Prostate gland (tissue), 2 donors: ENCODE data around the gene NGRN.

Experiments used
- POLR2A ChIP-seq: fragments of 450-650 bp; IDR thresholded peaks from one replicate; pipeline ENCODE4 v1.6.1; 2016; ENCODE audit warnings: antibody characterized with exemption, mild to moderate bottlenecking
- TF ChIP-seq, protein P1 (sequence below), 4 experiments: fragments of 200-600 bp in 2 of 4; fragments of 450-650 bp in 2 of 4; sonication (generic) in 2 of 4; IDR thresholded peaks; 1 replicate in 3 of 4; 2 replicates in 1 of 4; pipeline ENCODE4 v1.5.1; 2016 to 2019; ENCODE audit warnings: antibody characterized with exemption in 4 of 4, mild to moderate bottlenecking in 2 of 4, moderate library complexity in 2 of 4

DNA sequence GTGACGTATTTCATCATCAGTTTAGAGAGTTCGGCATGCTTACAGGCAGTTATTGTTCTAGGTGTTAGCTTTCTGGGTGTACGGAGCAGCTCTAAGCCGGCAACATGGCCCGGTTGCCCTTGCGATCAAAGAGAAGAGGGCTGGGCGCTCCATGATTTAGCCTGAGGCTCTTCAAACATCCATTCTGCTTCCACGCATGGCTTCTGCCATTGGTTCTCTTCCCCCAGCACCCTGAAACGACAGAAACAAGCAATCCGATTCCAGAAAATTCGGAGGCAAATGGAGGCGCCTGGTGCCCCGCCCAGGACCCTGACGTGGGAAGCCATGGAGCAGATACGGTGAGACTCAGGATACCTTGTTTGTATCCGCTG lies 574 bp downstream of the NGRN start:
- no peak for TF ChIP-seq POLR2A
- TF ChIP-seq, protein P1, sequence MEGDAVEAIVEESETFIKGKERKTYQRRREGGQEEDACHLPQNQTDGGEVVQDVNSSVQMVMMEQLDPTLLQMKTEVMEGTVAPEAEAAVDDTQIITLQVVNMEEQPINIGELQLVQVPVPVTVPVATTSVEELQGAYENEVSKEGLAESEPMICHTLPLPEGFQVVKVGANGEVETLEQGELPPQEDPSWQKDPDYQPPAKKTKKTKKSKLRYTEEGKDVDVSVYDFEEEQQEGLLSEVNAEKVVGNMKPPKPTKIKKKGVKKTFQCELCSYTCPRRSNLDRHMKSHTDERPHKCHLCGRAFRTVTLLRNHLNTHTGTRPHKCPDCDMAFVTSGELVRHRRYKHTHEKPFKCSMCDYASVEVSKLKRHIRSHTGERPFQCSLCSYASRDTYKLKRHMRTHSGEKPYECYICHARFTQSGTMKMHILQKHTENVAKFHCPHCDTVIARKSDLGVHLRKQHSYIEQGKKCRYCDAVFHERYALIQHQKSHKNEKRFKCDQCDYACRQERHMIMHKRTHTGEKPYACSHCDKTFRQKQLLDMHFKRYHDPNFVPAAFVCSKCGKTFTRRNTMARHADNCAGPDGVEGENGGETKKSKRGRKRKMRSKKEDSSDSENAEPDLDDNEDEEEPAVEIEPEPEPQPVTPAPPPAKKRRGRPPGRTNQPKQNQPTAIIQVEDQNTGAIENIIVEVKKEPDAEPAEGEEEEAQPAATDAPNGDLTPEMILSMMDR (IDR thresholded peaks at IDR 0.05), result no peak
